ENCODE data around the gene RSPH3. TPM values are rescaled to one million over a fixed set of nuclear protein-coding genes. Genes with fewer than 3 reads are reported as not detected.

The RSPH3 gene
- total RNA-seq, 2 donors from 2014 or later, result 4.7 to 7.8 TPM

DNA sequence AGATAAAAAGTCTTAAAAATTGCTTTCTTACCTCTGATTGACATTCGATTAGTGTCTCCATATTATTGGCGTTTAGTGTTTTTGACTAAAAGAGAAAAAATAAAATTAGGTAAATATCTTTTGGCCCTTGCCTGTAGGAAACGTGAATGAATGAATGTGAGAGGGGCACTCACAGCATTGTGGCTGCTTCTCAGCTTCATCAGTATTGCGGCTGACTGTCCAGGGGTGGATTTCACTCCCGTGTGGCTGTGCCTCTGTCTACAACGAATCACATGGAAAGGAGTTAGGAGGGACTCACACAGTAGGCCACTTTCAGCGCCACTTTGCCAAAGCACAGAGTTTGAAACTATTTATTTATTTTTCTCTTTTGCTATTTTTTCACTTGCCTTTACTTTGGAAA, 43.9 kb upstream of the RSPH3 start:
- no peak for ATAC-seq (ENCODE audit: insufficient number of reproducible peaks, low FRiP score, low read depth)
- no peak overlapping the region for H3K27ac ChIP-seq
- no peaks in the 10 kb centered on the region for H3K9me3 ChIP-seq
- no peaks in the 10 kb centered on the region for H3K27me3 ChIP-seq (replicated peaks; ENCODE audit: insufficient read depth)
- DNase-seq (ENCODE audit: low spot score), result no peak
- peaks cover under 1% of the 10 kb centered on the region in 2 donors for H3K4me1 ChIP-seq (ENCODE audit: control insufficient read depth in 1 of 2, low read depth in 2 of 2)
- TF ChIP-seq, protein P1, sequence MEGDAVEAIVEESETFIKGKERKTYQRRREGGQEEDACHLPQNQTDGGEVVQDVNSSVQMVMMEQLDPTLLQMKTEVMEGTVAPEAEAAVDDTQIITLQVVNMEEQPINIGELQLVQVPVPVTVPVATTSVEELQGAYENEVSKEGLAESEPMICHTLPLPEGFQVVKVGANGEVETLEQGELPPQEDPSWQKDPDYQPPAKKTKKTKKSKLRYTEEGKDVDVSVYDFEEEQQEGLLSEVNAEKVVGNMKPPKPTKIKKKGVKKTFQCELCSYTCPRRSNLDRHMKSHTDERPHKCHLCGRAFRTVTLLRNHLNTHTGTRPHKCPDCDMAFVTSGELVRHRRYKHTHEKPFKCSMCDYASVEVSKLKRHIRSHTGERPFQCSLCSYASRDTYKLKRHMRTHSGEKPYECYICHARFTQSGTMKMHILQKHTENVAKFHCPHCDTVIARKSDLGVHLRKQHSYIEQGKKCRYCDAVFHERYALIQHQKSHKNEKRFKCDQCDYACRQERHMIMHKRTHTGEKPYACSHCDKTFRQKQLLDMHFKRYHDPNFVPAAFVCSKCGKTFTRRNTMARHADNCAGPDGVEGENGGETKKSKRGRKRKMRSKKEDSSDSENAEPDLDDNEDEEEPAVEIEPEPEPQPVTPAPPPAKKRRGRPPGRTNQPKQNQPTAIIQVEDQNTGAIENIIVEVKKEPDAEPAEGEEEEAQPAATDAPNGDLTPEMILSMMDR (IDR thresholded peaks at IDR 0.05), result no peak
- peak overlapping the region; percentile 49 for H3K4me3 ChIP-seq
- no peaks in the 10 kb centered on the region for H3K36me3 ChIP-seq

DNA sequence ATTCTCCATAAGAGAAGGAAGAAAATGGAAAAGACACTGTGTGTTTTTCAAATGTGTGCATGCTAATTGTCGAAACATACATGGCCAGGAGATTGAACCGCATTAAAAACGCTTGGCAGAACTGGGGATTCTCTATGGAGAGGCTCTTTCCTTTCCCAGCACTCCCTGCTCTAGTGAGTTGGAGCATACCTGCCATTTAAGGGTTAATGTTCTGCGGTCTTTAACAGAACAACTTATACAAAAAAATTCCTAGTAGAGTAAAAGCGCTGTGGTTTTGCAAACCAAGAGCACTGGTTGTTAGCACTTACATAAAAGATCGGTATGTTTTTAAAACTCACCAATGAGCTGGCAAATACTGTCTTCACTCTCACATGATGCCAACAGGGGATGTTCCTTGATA, 43.2 kb upstream of the RSPH3 start:
- TF ChIP-seq, protein P1 (IDR thresholded peaks at IDR 0.05), result no peak
- ATAC-seq (ENCODE audit: insufficient number of reproducible peaks, low FRiP score, low read depth) (no peak), DNase-seq (ENCODE audit: low spot score) (no peak)
- peaks cover 4 to 8% of the 10 kb centered on the region in 2 donors for H3K4me1 ChIP-seq (ENCODE audit: control insufficient read depth in 1 of 2, low read depth in 2 of 2)
- no peaks in the 10 kb centered on the region for H3K9me3 ChIP-seq
- no peaks in the 10 kb centered on the region for H3K36me3 ChIP-seq
- no peak overlapping the region for H3K27ac ChIP-seq
- peak overlapping the region; percentile 49 for H3K4me3 ChIP-seq
- H3K27me3 ChIP-seq (replicated peaks; ENCODE audit: insufficient read depth), result no peaks in the 10 kb centered on the region

DNA sequence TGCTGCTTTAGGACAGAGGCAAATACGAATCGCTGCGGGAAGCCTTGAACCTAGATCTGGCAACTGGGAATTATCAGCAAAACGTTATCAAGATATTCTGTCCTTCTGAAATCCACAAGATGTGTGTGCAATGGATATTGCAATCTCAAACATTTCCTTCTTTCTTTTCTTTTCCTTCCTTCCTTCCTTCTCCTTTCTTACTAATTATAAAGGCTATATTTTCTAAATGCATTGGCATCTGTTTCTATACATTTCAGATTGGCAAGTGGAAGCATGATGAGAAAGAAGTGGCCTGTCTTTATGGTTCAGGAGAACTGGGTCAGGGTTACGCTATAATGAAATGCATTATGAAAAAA, 42.8 kb upstream of the RSPH3 start:
- Histone ChIP-seq H3K27ac (no peak overlapping the region), H3K9me3 (no peaks in the 10 kb centered on the region), H3K4me1 (ENCODE audit: control insufficient read depth in 1 of 2, low read depth in 2 of 2) (peaks cover 4 to 12% of the 10 kb centered on the region in 2 donors), H3K36me3 (no peaks in the 10 kb centered on the region), H3K4me3 (peak overlapping the region; percentile 49), H3K27me3 (replicated peaks; ENCODE audit: insufficient read depth) (no peaks in the 10 kb centered on the region)
- ATAC-seq (ENCODE audit: insufficient number of reproducible peaks, low FRiP score, low read depth), result no peak
- no peak for DNase-seq (ENCODE audit: low spot score)
- TF ChIP-seq, protein P1 (IDR thresholded peaks at IDR 0.05), result no peak

DNA sequence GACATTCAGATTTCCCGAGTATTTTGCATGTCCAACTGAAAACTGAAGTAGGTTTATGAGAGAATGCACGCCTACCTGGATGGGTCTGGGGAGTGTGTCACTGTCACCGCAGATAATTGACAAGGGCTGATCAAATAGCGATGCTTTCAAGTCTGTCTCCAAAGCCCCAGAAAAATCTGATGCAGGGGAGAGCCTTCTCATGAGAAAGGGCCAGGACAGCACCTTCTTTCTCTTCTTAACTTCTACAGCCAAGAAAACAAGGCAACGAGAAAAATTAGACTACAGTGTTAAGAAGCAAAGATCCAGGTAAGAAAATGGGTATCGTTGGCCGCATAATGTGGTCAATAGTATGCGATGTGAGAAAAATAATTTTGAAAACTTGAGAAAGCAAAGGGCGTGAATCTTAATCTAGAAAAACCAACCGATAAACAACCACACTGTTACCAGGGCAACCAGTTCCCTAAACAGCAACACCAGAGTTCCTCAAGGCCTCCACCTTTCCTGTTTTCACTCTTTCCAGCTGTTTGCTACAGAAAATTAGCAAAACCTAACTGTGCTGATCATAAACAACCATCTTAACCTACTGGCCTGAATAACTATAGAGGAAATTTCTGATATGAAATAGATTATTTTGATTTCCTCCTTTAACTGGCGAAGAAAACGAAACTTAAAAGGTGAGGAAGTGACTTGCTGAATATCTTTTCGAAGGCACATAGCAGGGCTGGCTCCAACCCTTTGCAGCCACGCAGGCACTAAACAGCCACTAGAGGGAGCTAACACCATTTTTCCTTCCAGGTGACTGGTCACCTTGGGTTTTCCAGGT, 42.2 kb upstream of the RSPH3 start:
- TF ChIP-seq, protein P1 (IDR thresholded peaks at IDR 0.05), result peak; percentile 77
- Histone ChIP-seq H3K9me3 (no peaks in the 10 kb centered on the region), H3K27me3 (replicated peaks; ENCODE audit: insufficient read depth) (no peaks in the 10 kb centered on the region), H3K4me1 (ENCODE audit: control insufficient read depth in 1 of 2, low read depth in 2 of 2) (peaks cover 4 to 16% of the 10 kb centered on the region in 2 donors), H3K36me3 (no peaks in the 10 kb centered on the region), H3K27ac (no peak overlapping the region), H3K4me3 (peak overlapping the region; percentile 49)
- ATAC-seq (ENCODE audit: insufficient number of reproducible peaks, low FRiP score, low read depth) (peak; percentile 37), DNase-seq (ENCODE audit: low spot score) (no peak)

DNA sequence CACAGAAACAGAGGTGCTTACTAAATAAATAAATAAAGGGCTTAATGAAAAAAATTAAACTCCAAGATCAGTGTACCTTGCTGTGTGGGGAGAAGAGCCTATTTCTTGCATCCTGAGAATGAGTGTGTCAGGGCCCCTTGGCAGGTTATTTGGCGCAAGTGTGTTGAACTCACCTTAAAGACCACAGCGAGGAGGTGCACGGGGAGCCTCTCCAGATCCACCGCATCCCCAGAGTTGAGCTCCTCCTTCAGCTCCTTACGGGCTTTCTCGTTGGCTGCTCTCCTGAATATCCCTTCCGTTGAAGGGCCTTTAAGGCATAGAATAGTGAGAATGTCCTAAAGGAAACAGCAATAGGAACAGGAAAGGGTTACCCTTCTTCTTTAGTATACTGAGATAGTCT, 41.2 kb upstream of the RSPH3 start:
- Histone ChIP-seq H3K4me1 (ENCODE audit: control insufficient read depth in 1 of 2, low read depth in 2 of 2) (peaks cover 4 to 16% of the 10 kb centered on the region in 2 donors), H3K4me3 (no peak overlapping the region), H3K27ac (no peak overlapping the region), H3K9me3 (no peaks in the 10 kb centered on the region), H3K36me3 (no peaks in the 10 kb centered on the region), H3K27me3 (replicated peaks; ENCODE audit: insufficient read depth) (no peaks in the 10 kb centered on the region)
- TF ChIP-seq, protein P1 (IDR thresholded peaks at IDR 0.05), result no peak
- ATAC-seq (ENCODE audit: insufficient number of reproducible peaks, low FRiP score, low read depth) (no peak), DNase-seq (ENCODE audit: low spot score) (no peak)
